Activated naive CD8-positive, alpha-beta T cell treated with anti-CD3 and anti-CD28 coated beads, Interleukin-2, amount 50 U/mL, for 24 hours (primary cell): ENCODE data around the gene TGFB1I1.
A peak's percentile ranks its signal among the peaks of the same experiment; 100 is the strongest.
"Not testable (repeated sequence)": the region's sequence is repeated elsewhere in the genome, so short reads cannot be mapped to it uniquely, and the experiment has no call there.

Experiments
- ATAC-seq: fragments of 150-1000 bp; cut with Tn5 transposase; one replicate; pipeline ENCODE4 v1.10.0; 2021
- DNase-seq: peaks from one replicate; pipeline ENCODE4 v3.0.0; 2021
- H3K27ac Mint-ChIP-seq: one replicate; pipeline ENCODE4 v1.8.0; 2021; ENCODE audit warnings: mild to moderate bottlenecking, mixed read lengths
- H3K27me3 Mint-ChIP-seq: one replicate; pipeline ENCODE4 v1.8.0; 2021; ENCODE audit warnings: mixed read lengths
- H3K36me3 Mint-ChIP-seq: one replicate; pipeline ENCODE4 v1.8.0; 2021; ENCODE audit warnings: low read depth, mixed read lengths
- H3K4me1 Mint-ChIP-seq: one replicate; pipeline ENCODE4 v1.8.0; 2021; ENCODE audit warnings: mixed read lengths
- H3K4me3 Mint-ChIP-seq: one replicate; pipeline ENCODE4 v1.8.0; 2021; ENCODE audit warnings: mild to moderate bottlenecking, moderate library complexity, mixed read lengths
- H3K9me3 Mint-ChIP-seq: one replicate; pipeline ENCODE4 v1.8.0; 2021; ENCODE audit warnings: mixed read lengths

The TGFB1I1 gene

DNA sequence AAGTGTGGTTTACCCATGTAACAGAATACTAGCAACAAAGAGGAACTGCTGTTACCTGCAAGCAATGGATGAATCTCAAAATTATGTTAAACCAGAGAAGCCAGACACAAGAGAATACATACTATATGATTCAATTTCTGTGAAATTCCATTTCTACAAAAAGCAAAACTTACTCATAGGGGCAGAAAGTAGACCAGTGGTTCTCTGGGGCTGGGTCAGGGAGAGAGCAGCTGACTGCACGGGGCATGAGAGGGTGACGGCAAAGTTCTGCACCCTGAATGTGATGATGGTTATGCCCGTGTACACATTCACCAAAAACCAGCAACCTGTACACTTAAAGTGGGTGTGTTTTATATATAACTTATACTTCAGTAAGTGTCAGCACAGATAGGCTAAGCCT is 32.4 kb upstream of the TGFB1I1 start:
- no peak overlapping the region for H3K4me3 Mint-ChIP-seq
- H3K4me1 Mint-ChIP-seq = peaks cover 20% of the 10 kb centered on the region
- ATAC-seq (peak; percentile 41), DNase-seq (no peak)
- H3K9me3 Mint-ChIP-seq = no peaks in the 10 kb centered on the region
- peaks cover 3% of the 10 kb centered on the region for H3K27me3 Mint-ChIP-seq
- no peaks in the 10 kb centered on the region for H3K36me3 Mint-ChIP-seq
- H3K27ac Mint-ChIP-seq = no peak overlapping the region

DNA sequence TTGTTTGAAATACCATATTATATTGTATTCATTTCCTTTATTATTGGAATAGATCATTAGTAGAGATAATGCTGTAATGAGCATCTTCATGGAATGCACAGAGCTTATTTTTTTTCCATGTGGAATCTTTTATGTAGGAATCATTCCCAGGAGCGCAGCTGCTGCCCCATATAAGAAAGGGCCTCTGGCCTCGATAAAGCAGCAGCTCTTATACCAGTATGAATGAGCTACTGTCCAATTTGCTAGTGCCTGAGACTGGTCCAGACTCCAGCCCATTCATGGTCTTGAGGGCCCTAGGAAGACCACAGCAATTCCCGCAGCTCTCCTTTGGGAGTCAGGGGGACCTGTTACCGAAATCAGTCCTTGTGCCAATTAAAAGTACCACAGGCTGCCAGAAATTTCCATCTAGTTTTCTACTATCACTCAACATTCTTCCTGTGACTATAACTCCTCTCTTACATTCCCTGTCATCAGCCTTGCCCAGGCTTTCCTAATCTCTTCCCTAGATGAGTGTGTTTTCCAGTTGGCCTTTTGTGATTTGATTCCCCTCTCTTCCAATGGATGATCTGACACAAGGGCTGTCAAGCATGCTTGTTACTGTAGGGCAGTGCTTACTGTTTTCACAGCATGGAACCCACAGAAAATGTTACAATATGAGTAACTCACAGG is 31.3 kb upstream of the TGFB1I1 start:
- Mint-ChIP-seq H3K27ac (no peak overlapping the region), H3K9me3 (no peaks in the 10 kb centered on the region), H3K4me3 (no peak overlapping the region), H3K36me3 (no peaks in the 10 kb centered on the region), H3K27me3 (peaks cover 3% of the 10 kb centered on the region), H3K4me1 (peaks cover 20% of the 10 kb centered on the region)
- DNase-seq (no peak), ATAC-seq (no peak)

DNA sequence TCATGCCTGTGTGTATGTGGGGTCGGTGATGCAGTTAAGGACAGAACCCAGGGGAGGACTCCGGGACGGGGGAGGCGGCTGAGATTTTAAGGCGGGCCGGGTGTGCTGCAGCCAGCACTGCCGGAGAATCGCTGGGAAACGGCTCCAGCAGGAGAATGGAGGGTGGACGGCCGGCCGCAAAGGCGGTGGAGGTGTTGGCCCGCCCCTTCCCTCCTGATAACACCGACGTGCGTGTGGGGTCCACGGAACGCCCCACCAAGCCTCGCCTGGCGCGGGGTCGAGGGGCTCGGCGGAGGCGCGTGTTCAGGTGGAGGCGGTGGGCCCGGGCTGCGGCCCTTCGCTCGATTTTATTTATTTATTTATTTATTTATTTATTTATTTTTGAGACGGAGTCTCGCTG is 30.0 kb upstream of the TGFB1I1 start:
- DNase-seq (no peak), ATAC-seq (no peak)
- H3K4me3 Mint-ChIP-seq = peak overlapping the region; percentile 73
- H3K27me3 Mint-ChIP-seq = peaks cover 3% of the 10 kb centered on the region
- H3K9me3 Mint-ChIP-seq = no peaks in the 10 kb centered on the region
- H3K27ac Mint-ChIP-seq = peak overlapping the region; percentile 67
- peaks cover 24% of the 10 kb centered on the region for H3K4me1 Mint-ChIP-seq
- no peaks in the 10 kb centered on the region for H3K36me3 Mint-ChIP-seq

DNA sequence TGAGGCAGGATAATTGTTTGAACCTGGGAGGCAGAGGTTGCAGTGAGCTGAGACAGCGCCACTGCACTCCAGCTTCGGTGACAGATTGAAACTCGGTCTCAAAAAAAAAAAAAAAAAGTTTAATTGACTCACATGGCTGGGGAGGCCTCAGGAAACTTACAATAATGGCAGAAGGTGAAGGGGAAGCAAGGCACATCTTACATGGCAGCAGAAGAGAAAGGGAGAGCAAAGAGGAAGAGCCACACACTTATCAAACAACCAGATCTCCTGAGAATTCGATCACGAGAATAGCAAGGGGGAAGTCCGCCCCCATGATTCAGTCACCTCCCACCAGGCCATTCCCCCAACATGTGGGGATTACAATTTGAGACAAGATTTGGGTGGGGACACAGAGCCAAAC is 26.0 kb upstream of the TGFB1I1 start:
- ATAC-seq, H3K27ac Mint-ChIP-seq, H3K9me3 Mint-ChIP-seq, H3K4me3 Mint-ChIP-seq, H3K27me3 Mint-ChIP-seq, H3K36me3 Mint-ChIP-seq, DNase-seq: not testable (repeated sequence)
- peaks cover 11% of the 10 kb centered on the region for H3K4me1 Mint-ChIP-seq

DNA sequence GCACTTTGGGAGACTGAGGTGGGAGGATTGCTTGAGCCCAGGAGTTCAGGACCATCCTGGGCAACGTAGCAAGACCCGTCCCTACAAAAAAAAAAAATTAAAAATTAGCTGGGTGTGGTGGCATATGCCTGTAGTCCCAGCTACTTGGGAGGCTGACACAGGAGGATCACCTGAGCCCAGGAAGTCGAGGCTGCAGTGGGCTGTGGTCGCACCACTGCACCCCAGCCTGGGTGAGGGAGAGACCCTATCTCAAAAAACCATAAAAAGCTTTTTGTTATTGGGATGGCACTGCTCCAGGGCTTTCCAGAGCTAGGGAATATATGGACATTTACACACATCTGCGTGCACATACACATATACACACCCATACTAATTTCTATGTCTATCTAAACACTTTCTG is 20.8 kb upstream of the TGFB1I1 start:
- Mint-ChIP-seq H3K9me3 (no peaks in the 10 kb centered on the region), H3K27me3 (no peaks in the 10 kb centered on the region)

DNA sequence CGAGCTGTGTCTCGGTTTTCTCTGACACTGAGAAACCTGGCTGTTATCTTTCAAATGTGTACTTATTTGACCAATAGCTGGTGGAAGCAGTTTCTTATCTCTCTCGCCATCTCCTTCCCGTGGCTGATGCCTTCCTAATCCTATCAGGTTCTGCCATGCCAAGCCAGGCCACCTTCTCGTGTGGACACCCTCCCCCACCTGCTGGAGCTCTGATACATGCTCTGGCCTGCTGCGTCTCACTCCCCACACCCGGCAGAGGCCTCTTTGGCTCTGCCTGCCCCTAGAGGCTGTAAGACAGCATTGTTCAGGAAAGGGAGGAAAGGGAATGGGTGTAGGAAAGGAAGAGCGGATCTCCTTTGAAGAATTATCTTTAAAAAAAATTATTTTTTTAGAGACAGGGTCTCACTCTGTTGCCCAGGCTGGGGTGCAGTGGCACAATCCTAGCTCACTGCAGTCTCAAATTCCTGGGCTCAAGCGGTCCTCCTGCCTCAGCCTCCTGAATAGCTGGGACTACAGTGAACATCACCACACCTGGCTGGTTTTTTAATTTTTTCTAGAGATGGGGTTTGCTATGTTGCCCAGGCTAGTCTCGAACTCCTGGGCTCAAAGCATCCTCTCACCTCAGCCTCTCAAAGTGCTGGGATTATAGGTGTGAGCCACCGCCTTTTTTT is 20.1 kb upstream of the TGFB1I1 start:
- no peak overlapping the region for H3K27ac Mint-ChIP-seq
- H3K27me3 Mint-ChIP-seq = no peaks in the 10 kb centered on the region
- DNase-seq = no peak
- no peak for ATAC-seq
- H3K4me3 Mint-ChIP-seq = no peak overlapping the region
- peaks cover 13% of the 10 kb centered on the region for H3K36me3 Mint-ChIP-seq
- H3K9me3 Mint-ChIP-seq = no peaks in the 10 kb centered on the region
- peaks cover 31% of the 10 kb centered on the region for H3K4me1 Mint-ChIP-seq

More for the DNA sequence above, 20.8 kb upstream of the TGFB1I1 start:
- ATAC-seq = no peak
- no peak for DNase-seq
- Mint-ChIP-seq H3K4me3 (no peak overlapping the region), H3K4me1 (peaks cover 25% of the 10 kb centered on the region), H3K27ac (no peak overlapping the region), H3K36me3 (peaks cover 11% of the 10 kb centered on the region)

DNA sequence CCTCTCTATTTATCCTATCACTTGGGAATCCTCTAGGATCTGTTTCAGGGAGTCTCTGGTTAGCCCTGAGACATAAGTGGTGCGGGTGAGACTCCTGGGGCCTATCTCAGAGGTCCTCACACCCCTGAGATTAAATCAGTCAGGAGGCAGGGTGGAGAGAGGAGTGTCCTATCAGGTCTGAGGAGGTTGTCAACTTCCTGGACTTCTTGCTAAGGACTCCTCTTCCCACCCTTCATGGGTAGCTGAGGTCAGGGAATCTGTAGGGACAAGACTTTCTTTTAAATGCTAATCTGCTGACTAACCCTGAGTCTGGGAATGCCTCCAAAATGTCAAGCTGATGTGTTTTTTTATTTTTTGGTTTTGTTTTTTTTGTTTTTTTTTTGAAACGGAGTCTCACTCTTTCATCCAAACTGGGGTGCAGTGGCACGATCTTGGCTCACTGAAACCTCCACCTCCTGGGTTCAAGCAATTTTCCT is 19.3 kb upstream of the TGFB1I1 start:
- Mint-ChIP-seq H3K9me3 (no peaks in the 10 kb centered on the region), H3K27me3 (no peaks in the 10 kb centered on the region), H3K4me3 (no peak overlapping the region), H3K4me1 (peaks cover 39% of the 10 kb centered on the region), H3K36me3 (peaks cover 15% of the 10 kb centered on the region), H3K27ac (no peak overlapping the region)
- no peak for DNase-seq
- no peak for ATAC-seq

DNA sequence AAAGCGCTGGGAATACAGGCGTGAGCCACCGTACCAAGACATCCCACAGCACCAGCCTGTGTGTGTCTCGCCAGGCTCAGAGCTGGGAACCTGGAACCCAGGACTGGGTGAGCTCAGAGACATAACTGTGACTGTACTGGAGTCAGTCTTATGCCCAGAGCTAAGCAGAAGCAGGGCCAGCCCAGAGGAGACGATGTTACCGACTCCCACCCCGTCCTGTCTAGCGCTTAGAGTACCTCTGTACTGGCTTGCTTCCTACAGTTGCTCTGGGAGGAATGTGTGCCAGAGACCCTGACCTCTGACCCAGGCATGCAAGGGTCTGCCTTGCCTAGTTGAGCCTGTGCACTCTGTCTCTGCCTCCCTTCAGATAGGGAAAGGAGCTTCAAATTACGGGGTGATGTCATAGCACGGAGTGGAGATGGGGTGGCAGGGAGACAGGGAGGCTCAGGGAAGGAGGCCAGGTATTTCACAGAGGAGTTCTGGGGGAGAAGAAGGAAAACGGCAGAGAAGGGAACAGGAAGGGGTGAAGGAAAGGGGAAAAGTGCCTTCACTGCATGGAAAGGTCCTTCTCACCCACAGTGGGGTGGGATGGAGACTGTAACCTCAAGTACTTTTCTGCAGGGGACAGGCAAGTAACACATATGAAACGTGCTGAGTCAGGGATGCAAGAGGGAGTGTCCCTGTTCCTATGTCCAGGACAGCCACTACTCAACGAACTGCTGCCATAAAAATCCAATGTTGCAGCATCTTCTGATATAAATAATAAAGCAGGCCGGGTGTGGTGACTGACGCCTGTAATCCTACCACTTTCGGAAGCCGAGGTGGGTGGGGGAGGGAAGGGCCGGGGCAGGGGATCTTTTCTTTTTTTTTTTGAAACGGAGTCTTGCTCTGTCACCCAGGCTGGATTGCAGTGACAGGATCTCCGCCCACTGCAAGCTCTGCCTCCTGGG is 18.4 kb upstream of the TGFB1I1 start:
- H3K4me3 Mint-ChIP-seq = no peak overlapping the region

DNA sequence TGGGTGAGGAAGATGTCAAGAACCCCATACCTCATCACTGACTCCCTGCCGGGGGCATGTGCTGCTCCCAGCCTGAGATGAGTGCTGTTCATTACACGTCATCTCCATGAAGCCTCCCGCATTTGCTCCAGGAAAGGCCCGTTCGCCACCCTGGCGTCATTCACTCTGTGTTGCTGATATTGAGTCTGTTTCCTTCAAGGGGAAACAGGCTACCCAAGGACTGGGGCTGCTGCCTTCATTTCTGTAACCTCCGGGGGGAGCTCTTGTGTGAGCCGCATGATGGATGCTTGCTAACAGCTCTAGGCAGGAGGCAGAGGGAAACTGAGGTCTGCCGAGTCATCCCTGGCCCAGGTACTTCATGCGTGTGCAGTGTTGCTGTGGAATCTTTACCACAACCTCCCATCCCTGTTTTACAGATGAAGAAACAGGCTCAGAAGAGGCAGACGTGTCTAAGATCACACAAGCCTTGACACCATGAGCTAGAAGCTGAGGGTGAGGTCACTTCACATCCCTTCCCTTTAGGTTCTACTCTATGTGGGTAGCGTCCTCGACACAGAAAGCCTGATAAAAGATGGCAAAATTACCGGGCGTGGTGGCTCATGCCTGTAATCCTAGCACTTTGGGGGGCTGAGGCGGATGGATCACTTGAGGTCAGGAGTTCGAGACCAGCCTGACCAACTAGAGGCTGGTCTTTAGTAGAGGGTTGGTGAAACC is 16.2 kb upstream of the TGFB1I1 start:
- DNase-seq = peak; percentile 44
- H3K9me3 Mint-ChIP-seq = no peaks in the 10 kb centered on the region
- peak overlapping the region; percentile 71 for H3K4me3 Mint-ChIP-seq
- ATAC-seq = no peak
- peaks cover 55% of the 10 kb centered on the region for H3K4me1 Mint-ChIP-seq
- no peaks in the 10 kb centered on the region for H3K27me3 Mint-ChIP-seq
- peaks cover 21% of the 10 kb centered on the region for H3K36me3 Mint-ChIP-seq
- H3K27ac Mint-ChIP-seq = peak overlapping the region; percentile 40

More for the DNA sequence above, 18.4 kb upstream of the TGFB1I1 start:
- DNase-seq (no peak), ATAC-seq (no peak)
- H3K9me3 Mint-ChIP-seq = no peaks in the 10 kb centered on the region
- peaks cover 46% of the 10 kb centered on the region for H3K4me1 Mint-ChIP-seq
- peak overlapping the region; percentile 4 for H3K27ac Mint-ChIP-seq
- H3K36me3 Mint-ChIP-seq = peaks cover 21% of the 10 kb centered on the region
- no peaks in the 10 kb centered on the region for H3K27me3 Mint-ChIP-seq

DNA sequence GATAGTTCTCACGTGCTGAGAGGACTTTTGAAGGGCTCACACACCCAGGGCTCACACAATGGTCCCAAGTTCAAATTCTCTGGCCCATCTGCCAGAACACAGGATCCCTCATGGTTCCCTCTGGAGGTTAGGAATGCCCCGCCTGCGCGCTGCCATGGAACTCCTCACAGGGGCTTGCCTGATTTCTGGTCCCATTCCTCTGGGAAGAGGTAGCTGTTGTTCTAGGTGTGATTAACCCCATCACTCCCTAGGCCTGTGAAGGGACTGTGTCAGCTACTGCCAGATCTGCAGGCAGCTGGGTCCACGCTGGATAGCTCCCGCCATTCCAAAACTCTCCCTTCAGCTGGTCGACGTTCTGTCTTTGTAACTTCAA is 15.0 kb upstream of the TGFB1I1 start:
- DNase-seq = no peak
- ATAC-seq = no peak
- Mint-ChIP-seq H3K9me3 (no peaks in the 10 kb centered on the region), H3K36me3 (peaks cover 21% of the 10 kb centered on the region), H3K4me1 (peaks cover 56% of the 10 kb centered on the region), H3K27ac (peak overlapping the region; percentile 35), H3K4me3 (peak overlapping the region; percentile 91), H3K27me3 (no peaks in the 10 kb centered on the region)

DNA sequence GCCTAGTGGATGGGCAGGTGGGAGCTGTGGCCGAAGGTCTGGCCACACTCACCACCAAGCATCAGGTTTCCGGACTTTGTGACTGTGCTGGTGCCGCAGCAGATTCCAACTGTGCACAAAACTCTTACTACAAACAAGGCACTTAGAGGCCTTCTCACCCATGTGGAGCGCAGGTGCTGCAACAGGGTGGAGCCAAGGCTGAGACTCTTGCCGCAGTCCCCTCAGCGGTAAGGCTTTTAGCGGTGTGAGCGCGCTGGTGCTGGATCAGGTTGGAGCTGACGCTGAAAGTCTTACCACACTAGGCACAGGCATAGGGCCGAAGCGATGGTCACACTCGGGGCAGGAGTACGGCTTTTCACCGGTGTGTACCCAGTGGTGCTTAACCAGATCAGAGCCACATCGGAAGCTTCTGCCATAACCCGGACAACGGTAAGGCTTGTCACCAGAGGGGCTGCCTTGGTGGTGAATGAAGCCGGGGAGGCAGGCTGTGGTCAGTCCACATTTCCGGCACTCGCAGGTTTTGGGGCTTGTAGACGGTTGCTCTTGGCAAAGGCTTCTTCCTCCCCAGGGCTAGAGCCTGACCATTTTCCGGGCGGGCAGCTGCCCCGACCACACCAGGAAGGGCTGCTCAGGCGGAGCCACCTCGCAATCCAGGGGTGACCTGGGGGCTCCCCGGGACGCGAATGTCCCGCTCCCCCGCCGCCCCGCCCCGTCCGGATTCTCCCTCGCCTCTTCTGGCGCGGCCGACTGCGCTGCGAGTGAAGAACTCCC is 13.7 kb upstream of the TGFB1I1 start:
- Mint-ChIP-seq H3K4me1 (peaks cover 53% of the 10 kb centered on the region), H3K27me3 (no peaks in the 10 kb centered on the region), H3K9me3 (no peaks in the 10 kb centered on the region), H3K4me3 (peak overlapping the region; percentile 91), H3K36me3 (peaks cover 25% of the 10 kb centered on the region), H3K27ac (peak overlapping the region; percentile 93)
- ATAC-seq (peak; percentile 3), DNase-seq (peak; percentile 57)

DNA sequence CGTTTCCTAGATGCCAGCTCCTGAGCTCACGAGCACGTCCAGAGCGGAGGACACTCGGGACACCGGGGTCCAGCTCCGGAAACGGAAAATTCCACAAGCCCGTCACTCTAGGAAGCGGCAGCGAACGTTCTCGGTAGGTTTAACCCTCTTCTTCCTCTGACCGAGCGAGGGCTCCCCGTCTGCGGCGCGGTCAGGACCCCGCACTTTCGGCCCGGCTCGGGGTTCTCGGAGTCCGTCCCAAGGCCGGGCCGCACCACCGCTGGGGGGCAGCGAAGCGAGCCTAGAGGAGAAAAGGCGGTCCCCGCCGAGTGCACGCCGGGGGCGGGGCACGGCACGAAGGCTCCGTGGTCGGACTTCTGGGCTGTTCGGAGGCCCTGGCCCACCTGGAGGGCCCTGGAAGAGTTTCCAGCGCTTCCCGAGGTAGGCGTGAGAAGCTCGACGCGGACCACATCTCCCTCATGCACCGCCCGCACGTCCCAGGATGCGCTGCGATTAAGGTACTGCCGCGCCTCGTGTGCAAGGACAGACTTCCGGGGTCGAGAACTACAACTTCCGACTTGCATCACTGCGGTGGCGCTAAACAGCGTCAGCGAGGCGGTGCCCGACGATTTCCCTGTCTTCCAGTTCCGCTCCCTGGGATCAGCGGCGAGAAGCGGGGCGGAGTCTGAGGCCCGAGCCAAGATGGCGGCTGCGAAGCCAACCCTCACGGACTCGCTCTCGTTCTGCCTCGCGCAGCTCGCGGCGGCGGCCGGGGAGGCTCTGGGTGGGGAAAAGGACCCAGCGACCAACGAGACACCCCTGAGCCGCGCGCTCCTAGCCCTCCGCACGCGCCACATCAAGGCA is 12.9 kb upstream of the TGFB1I1 start, which contains the start of gene ARMC5:
ARMC5 (plus strand) TSS at position 658 of the 843 bp plus-strand sequence; CDS start at position 682, 24 bp downstream.
- Mint-ChIP-seq H3K36me3 (peaks cover 24% of the 10 kb centered on the region), H3K4me1 (peaks cover 48% of the 10 kb centered on the region), H3K9me3 (no peaks in the 10 kb centered on the region), H3K27me3 (no peaks in the 10 kb centered on the region), H3K27ac (peak within 1 kb of the TSS; percentile 93), H3K4me3 (peak within 1 kb of the TSS; percentile 91)
- ATAC-seq = peak; percentile 84
- DNase-seq = peak; percentile 95
